T47D (cell line): ENCODE measurements around the gene ZNF169.
"Not testable (repeated sequence)": the region's sequence is repeated elsewhere in the genome, so short reads cannot be mapped to it uniquely, and the experiment has no call there.

ENCODE experiments used
- DNase-seq, 2 experiments: peaks; one replicate each; pipeline versions ENCODE4 v3.0.0 to v3.0.0-alpha.2; 2011 to 2012; ENCODE audit warnings: low read depth in 1 of 2, low spot score in 1 of 2
- JUND ChIP-seq: IDR thresholded peaks from 2 replicates; pipeline ENCODE4 v1.6.1; 2012; ENCODE audit warnings: low read depth
- in situ Hi-C: cut with HindIII; loops from 2 replicates; pipeline ENCODE4 v1.10.0; 2016; ENCODE audit warnings: low sequenced_read_pairs, low pct_unique_long_range_greater_than_20kb

ZNF169 gene

DNA sequence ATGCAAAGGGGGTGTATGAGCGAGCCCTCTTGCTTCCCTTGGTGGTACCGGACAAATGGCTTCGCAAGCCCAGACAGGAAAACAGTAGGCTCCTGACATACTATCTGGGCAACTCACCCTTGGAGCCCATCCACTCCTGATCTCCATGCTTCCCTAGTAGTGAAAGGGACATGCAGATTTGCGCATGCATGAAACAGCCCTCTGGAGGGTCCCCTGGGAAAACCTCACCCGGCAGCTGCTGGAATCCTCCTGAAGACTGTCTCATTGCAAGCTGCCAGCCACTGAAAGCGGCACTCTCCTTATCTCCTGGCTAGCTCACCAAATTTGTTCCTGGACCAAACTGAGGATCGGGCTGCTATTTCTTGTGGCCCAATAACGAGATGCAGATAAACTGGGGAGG lies 10.2 kb downstream of the ZNF169 start:
- TF ChIP-seq JUND, result no peak
- no peak for DNase-seq
- in situ Hi-C loops, result no loop called here

- no peak for TF ChIP-seq JUND
- no peak for DNase-seq
- in situ Hi-C loops, result no loop called here
Observed at GRCh38 chr9:94270009-94270408, 10.9 kb downstream of the ZNF169 start.

DNA sequence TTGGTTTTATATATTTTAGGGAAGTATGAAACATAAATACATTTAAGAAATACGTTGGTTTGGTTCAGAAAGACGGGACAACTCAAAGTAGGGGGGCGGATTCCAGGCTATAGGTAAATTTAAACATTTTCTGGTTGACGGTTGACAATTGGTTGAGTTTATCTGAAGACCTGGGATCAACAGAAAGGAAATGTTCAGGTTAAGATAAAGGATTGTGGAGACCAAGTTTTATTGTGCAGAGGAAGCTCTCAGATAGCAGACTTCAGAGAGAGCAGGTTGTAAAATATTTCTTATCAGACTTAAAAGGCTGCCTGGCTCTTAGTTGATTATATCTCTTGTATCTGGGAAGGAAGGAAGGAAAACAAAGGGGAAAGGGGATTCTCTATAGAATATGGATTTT lies 17.9 kb downstream of the ZNF169 start:
- in situ Hi-C loops, DNase-seq: not testable (repeated sequence)

DNA sequence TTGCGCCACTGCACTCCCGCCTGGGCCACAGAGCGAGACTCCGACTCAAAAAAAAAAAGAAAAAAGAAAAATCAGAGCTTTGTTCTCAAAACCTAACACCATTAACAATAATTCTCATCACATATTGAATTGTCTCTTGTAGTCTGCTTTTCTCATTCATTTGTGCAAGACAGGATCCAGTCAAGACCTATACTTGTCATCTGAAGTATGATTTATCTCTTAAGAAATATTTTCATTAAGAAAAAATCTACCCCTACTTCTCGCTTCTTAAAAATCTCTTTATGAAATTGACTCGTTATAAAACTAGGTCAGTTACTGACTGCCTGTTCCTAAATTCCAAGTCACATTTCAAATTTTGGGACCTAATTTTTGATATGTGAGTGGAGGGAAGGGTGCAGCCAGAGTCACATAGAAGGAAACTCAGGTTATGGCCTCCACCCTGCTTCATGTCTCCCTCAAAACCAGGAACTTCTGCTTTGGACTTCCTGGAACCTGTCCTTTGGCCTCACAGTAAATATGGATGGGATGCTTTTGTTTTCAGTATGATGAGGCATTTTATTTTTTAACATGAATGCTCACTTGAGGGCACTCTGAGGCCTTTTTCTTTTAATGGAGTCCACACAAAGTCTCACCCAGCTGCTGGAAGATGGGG lies 18.9 kb downstream of the ZNF169 start:
- in situ Hi-C loops, result no loop called here
- no peak for DNase-seq
- no peak for TF ChIP-seq JUND

DNA sequence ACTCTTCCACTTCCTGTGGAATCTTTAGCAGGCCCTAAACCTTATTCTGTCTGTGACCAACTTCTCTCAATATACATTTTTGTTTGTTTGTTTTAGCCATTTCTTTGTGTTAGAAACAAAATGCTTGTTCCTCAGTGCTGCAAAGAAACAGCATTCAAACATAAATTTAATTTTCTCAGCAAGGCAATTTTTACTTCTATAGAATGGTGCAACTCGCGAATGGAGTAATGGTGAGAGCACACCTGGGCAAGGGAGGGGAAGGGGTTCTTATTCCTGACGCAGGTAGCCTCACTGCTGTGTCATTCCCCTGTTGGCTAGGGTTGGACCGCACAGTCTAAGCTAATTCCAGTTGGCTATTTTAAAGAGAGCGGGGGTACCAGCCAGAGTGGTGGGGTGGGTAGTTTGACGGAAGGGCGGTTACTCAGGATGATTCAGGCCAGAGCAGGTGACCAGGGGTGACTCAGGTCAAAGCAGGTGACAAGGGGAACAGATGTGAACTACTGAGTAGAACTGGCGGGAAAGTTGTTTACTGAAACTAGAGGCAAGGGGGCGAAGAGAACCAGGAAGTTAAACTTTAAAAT lies 21.4 kb downstream of the ZNF169 start:
- no peak for DNase-seq
- TF ChIP-seq JUND, result no peak
- in situ Hi-C loops, result no loop called here

GRCh38 chr9:94281101-94281500 lies 22.0 kb downstream of the ZNF169 start:
- DNase-seq, result no peak
- no peak for TF ChIP-seq JUND
- in situ Hi-C loops, result no loop called here

DNA sequence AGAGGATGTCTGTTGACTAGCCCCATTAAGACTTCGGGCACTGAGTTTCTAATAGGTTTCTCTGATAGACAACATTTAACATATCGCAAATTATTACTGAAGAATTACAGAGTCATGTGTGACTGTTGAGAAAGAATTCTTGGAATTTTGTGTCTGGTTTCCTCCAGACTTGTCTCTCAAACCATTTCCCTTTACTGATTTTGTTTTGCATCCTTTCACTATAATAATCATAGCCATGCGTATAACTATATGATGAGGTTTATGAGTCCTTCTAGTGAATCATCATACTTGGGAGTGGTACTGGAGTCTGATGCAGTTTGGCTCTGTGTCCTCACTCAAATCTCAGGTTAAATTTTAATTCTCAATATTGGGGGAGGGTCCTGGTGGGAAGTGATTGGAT lies 27.0 kb downstream of the ZNF169 start:
- no peak for DNase-seq
- TF ChIP-seq JUND, result no peak
- in situ Hi-C loops, result no loop called here

DNA sequence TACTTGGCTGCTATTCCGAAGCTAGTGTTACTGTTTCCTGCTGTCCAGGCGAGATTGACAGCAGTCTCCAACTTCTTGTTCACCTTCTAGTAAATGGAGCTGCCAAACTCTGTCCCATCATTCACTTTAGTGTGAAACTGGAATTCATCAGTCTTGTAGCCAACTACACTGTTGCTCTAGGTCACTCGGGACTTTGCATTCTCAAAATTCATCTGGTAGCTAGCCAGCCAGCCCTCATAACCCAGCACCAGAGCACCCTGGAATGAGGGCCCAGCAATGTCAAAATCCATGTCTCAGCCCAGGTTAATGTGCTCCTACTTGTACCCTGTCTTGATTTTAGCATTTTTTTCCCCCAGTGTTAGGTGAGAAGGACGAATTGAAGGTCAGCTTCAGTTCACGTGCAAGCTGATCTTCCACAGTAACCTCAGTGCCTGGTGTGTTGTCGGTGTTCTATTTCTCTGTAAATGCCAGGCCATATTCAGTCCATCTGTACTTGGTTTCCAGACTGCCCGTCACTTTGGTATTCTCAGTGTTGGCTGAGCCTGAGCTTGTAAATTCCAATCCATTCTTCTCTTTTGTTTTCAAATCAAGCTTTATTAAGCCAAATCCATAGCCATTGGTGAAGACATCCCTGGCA lies 28.9 kb downstream of the ZNF169 start:
- no peak for TF ChIP-seq JUND
- in situ Hi-C loops, result no loop called here
- no peak for DNase-seq

DNA sequence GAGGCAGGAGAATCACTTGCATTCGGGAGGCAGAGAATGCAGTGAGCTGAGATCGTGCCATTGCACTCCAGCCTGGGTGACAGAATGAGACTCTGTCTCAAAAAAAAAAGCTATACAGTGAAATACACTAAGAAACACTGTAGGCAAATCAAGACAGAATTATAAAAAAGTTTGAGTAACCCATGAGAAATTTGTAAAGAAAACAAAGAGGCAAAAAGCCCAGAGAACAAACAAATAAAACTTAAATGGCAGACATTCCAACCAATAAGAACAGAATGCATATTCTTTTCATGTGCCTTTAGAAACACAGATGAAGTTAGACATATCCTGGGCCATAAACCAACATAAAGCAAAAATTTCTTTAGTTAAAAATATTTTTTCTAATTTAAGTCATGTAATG lies 30.6 kb downstream of the ZNF169 start:
- in situ Hi-C loops, result no loop called here
- no peak for TF ChIP-seq JUND
- no peak for DNase-seq

- TF ChIP-seq JUND, result no peak
- DNase-seq, result no peak
- in situ Hi-C loops, result no loop called here
Observed at GRCh38 chr9:94298949-94299599, 40.0 kb downstream of the ZNF169 start.

DNA sequence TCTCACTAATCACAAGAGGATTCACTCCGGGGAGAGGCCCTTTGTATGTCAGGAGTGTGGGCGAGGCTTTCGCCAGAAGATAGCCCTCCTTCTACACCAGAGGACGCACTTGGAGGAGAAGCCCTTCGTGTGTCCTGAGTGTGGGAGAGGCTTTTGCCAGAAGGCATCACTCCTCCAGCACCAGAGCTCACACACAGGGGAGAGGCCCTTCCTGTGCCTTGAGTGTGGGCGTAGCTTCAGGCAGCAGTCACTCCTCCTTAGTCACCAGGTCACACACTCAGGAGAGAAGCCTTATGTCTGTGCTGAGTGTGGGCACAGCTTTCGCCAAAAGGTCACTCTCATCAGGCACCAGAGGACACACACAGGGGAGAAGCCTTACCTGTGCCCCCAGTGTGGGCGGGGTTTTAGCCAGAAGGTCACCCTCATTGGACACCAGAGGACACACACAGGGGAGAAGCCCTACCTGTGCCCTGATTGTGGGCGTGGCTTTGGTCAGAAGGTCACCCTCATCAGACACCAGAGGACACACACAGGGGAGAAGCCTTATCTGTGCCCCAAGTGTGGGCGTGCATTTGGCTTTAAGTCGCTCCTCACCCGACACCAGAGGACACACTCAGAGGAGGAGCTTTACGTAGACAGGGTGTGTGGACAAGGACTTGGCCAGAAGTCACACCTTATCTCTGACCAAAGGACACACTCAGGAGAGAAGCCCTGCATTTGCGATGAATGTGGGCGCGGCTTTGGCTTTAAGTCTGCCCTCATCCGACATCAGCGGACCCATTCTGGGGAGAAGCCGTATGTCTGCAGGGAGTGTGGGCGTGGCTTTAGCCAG lies 41.6 kb downstream of the ZNF169 start:
- no peak for DNase-seq
- no peak for TF ChIP-seq JUND
- in situ Hi-C loops, result no loop called here

- in situ Hi-C loops, result no loop called here
- TF ChIP-seq JUND, result no peak
- no peak for DNase-seq
Observed at GRCh38 chr9:94301583-94301982, 42.5 kb downstream of the ZNF169 start.

GRCh38 chr9:94302426-94302825 lies 43.3 kb downstream of the ZNF169 start:
- in situ Hi-C loops, result no loop called here
- no peak for DNase-seq
- no peak for TF ChIP-seq JUND
